K562 (cell line): Measurements from ENCODE around the gene PSMC1. TPM values are rescaled to one million over a fixed set of nuclear protein-coding genes. Genes with fewer than 3 reads are reported as not detected.

ENCODE experiments used
- ATAC-seq: fragments of 200-7000 bp; cut with Tn5 transposase; 3 replicates; pipeline ENCODE4 v1.9.1; 2020; ENCODE audit warnings: moderate library complexity
- Bru-seq: library from RNA; stranded (reverse); fragments of 400-500 nt; gene quantifications from one replicate; lab custom pipeline; 2021; lab: Mats Ljungman, UMichigan
- BruChase-seq, 2 experiments: library from RNA; stranded (reverse); fragments of 400-500 nt; gene quantifications; one replicate each; lab custom pipeline; 2021; lab: Mats Ljungman, UMichigan
- BruUV-seq: library from RNA; stranded (reverse); fragments of 400-500 nt; replicated peaks from 2 replicates; lab custom pipeline; 2021; lab: Mats Ljungman, UMichigan
- CTCF ChIA-PET: fragments of 300-600 bp; formaldehyde crosslinking; extraction: SDS; loops from one replicate; lab custom pipeline; 2021; ENCODE audit warnings: low intra/inter-chr PET ratio; lab: Yijun Ruan, JAX
- POLR2A ChIA-PET: fragments of 300-600, 350-650 bp; sonication (Branson Sonifier 250); formaldehyde crosslinking; extraction: SDS; loops from one replicate; lab custom pipeline; 2021; ENCODE audit warnings: antibody characterized with exemption, inconsistent platforms; lab: Yijun Ruan, JAX
- DNase-seq, 4 experiments: peaks; one replicate each; pipeline versions ENCODE4 v3.0.0 to v3.0.0-alpha.2; 2011 to 2018; ENCODE audit warnings: low spot score in 3 of 4, mixed read lengths in 3 of 4; ENCODE audit errors: extremely low read depth in 1 of 4
- FAIRE-seq: peaks from 2 replicates; lab custom pipeline; 2011; peaks lifted over from hg19 to GRCh38; lab: Jason Lieb, UNC
- H2AFZ ChIP-seq: 2 replicates; pipeline ENCODE4 v1.6.0; 2011; ENCODE audit warnings: low read depth, low read length, control low read depth, inconsistent platforms
- H3K27ac ChIP-seq: fragments of 200-600 bp; 3 replicates; pipeline ENCODE4 v1.8.0; 2011; ENCODE audit warnings: low read depth, mild to moderate bottlenecking, control low read depth, inconsistent platforms, low read length, moderate library complexity, mixed read lengths; ENCODE audit errors: extremely low read depth
- H3K27me3 ChIP-seq, 2 experiments: fragments of 300-600 bp in 1 of 2; 2 replicates in 1 of 2; 3 replicates in 1 of 2; pipeline versions ENCODE4 v1.6.0 to v1.8.0; 2011; ENCODE audit warnings: inconsistent platforms in 2 of 2, low read length in 2 of 2, mild to moderate bottlenecking in 1 of 2, mixed read lengths in 1 of 2, moderate library complexity in 1 of 2; ENCODE audit not compliant: control insufficient read depth in 2 of 2, insufficient read depth in 2 of 2
- H3K36me3 ChIP-seq: fragments of 300-600 bp; 3 replicates; pipeline ENCODE4 v1.8.0; 2011; ENCODE audit warnings: mild to moderate bottlenecking, low read length, inconsistent platforms; ENCODE audit not compliant: control insufficient read depth, insufficient read depth
- H3K4me1 ChIP-seq, 2 experiments: fragments of 200-600 bp in 1 of 2; replicated peaks in 1 of 2; 2 replicates in 1 of 2; 3 replicates in 1 of 2; pipeline versions ENCODE4 v1.5.1 to v1.8.0; 2011; ENCODE audit warnings: inconsistent platforms in 2 of 2, low read length in 2 of 2, mild to moderate bottlenecking in 1 of 2, mixed read lengths in 1 of 2, moderate library complexity in 1 of 2; ENCODE audit not compliant: control insufficient read depth in 2 of 2, insufficient read depth in 2 of 2
- H3K4me2 ChIP-seq: 2 replicates; pipeline ENCODE4 v1.6.1; 2011; ENCODE audit warnings: low read length, control low read depth, inconsistent platforms, mixed read lengths; ENCODE audit not compliant: insufficient read depth
- H3K4me3 ChIP-seq: fragments of 200-600 bp; sonication (generic), shearing (Covaris generic); 2 replicates; pipeline ENCODE4 v1.5.1; 2016; ENCODE audit warnings: control low read depth, inconsistent platforms
- H3K79me2 ChIP-seq: fragments of 200-600 bp; 3 replicates; pipeline ENCODE4 v1.8.0; 2011; ENCODE audit warnings: low read length, inconsistent platforms; ENCODE audit not compliant: control insufficient read depth, insufficient read depth
- H3K9ac ChIP-seq, 2 experiments: 2 replicates each; pipeline versions ENCODE4 v1.6.0 to v1.6.1; 2011; ENCODE audit warnings: low read depth in 2 of 2, low read length in 2 of 2, control low read depth in 1 of 2, inconsistent platforms in 1 of 2, mild to moderate bottlenecking in 1 of 2, mixed read lengths in 1 of 2; ENCODE audit not compliant: insufficient read depth in 1 of 2
- H3K9me1 ChIP-seq: one replicate; pipeline ENCODE4 v1.6.0; 2011; ENCODE audit warnings: inconsistent platforms, mild to moderate bottlenecking, low read length, moderate library complexity; ENCODE audit not compliant: control insufficient read depth, insufficient read depth
- H3K9me3 ChIP-seq: replicated peaks from 2 replicates; pipeline ENCODE4 v1.5.1; 2011; ENCODE audit warnings: low read depth, low read length, inconsistent platforms; ENCODE audit not compliant: control insufficient read depth, insufficient read depth
- H4K20me1 ChIP-seq: replicated peaks from 2 replicates; pipeline ENCODE4 v1.6.1; 2011; ENCODE audit warnings: low read length, inconsistent platforms, mixed read lengths; ENCODE audit not compliant: control insufficient read depth, insufficient read depth
- BCL6 ChIP-seq: fragments of 250-450 bp; sonication (Bioruptor Pico); IDR thresholded peaks from 2 replicates; pipeline ENCODE4 v1.4.0; 2020
- CBX2 ChIP-seq: fragments of 200-600 bp; sonication (generic); IDR thresholded peaks from one replicate; pipeline ENCODE4 v1.6.1; 2012; ENCODE audit warnings: mild to moderate bottlenecking, low read length, inconsistent platforms; ENCODE audit not compliant: insufficient read depth, poor library complexity, severe bottlenecking
- CXXC5 ChIP-seq: fragments of 250-450 bp; sonication (Bioruptor Pico); IDR thresholded peaks from 2 replicates; pipeline ENCODE4 v1.8.0; 2022; ENCODE audit warnings: inconsistent platforms, mild to moderate bottlenecking, moderate library complexity
- HINFP ChIP-seq: fragments of 450-650 bp; conservative IDR thresholded peaks from 2 replicates; pipeline ENCODE4 v1.6.1; 2016; ENCODE audit warnings: missing genetic modification characterization, low read depth, mild to moderate bottlenecking, control low read depth, missing compliant biosample characterization
- NEUROD1 ChIP-seq: fragments of 150-350 bp; IDR thresholded peaks from 2 replicates; pipeline ENCODE4 v1.6.1; 2014; ENCODE audit warnings: borderline replicate concordance, low read length, low read depth; ENCODE audit not compliant: partially characterized antibody
- POLR3G ChIP-seq: IDR thresholded peaks from 2 replicates; pipeline ENCODE4 v1.6.1; 2011; ENCODE audit not compliant: insufficient read length, insufficient replicate concordance; ENCODE audit errors: extremely low read depth
- ZBTB12 ChIP-seq: fragments of 250-450 bp; sonication (Bioruptor Pico); IDR thresholded peaks from 2 replicates; pipeline ENCODE4 v1.4.0; 2020
- ZNF780A ChIP-seq: fragments of 250-450 bp; sonication (Bioruptor Pico); IDR thresholded peaks from 2 replicates; pipeline ENCODE4 v1.5.0; 2021; ENCODE audit warnings: mild to moderate bottlenecking
- WGBS: fragments of 100-300 bp; shearing (Covaris generic); methylation state at CpG from one replicate; pipeline ENCODE4 v1.1.6; 2016; ENCODE audit warnings: low coverage, mixed read lengths; ENCODE audit not compliant: insufficient coverage; ENCODE audit errors: missing lambda C conversion rate; 5-methylcytosine and 5-hydroxymethylcytosine counted together
- in situ Hi-C: fragments of 300-500 bp; cut with MboI; formaldehyde crosslinking; loops from 4 replicates; pipeline ENCODE4 v1.15.0; 2018; ENCODE audit warnings: inconsistent platforms, mixed read lengths
- intact Hi-C: fragments of 100-400 bp; cut with micrococcal nuclease; formaldehyde crosslinking; loops from 2 replicates; pipeline ENCODE4 v1.14.2; 2022
- long read RNA-seq, 3 experiments: library from polyadenylated mRNA in 2 of 3; library from RNA in 1 of 3; unstranded in 2 of 3; stranded (forward) in 1 of 3; transcript quantifications; one replicate each; pipeline ENCODE4 v2.0.0, GENCODE V29; 2019 to 2022
- polyA minus RNA-seq, 3 experiments: library from RNA; depleted of rRNA, polyadenylated mRNA; stranded (reverse); fragments of >200 nt; gene quantifications; 2 replicates each; pipeline ENCODE4 v1.2.3, GENCODE V29; 2011
- polyA plus RNA-seq, 8 experiments: library from polyadenylated mRNA; depleted of rRNA in 4 of 8; stranded (reverse) in 5 of 8; unstranded in 3 of 8; fragments of >200 nt; fragmentation: Nextera tagmentation in 2 of 8; fragmentation: Illumina TruSeq in 1 of 8; extraction: Ambion mirVana in 2 of 8; extraction: Trizol in 1 of 8; gene quantifications; 2 replicates each; pipeline versions ENCODE4 v1.2.1 to v1.2.3, GENCODE V29; 2011 to 2014; ENCODE audit warnings: inconsistent platforms in 1 of 8, missing spikeins in 1 of 8
- total RNA-seq, 7 experiments: library from RNA; depleted of rRNA in 6 of 7; stranded (reverse); fragments of >200 nt in 6 of 7; fragmentation: Illumina TruSeq in 2 of 7; extraction: Trizol in 2 of 7; gene quantifications; 2 replicates each; pipeline versions ENCODE4 v1.2.1 to v1.2.3, GENCODE V29; 2011 to 2021; ENCODE audit warnings: low replicate concordance in 1 of 7
- TF ChIP-seq, protein P1 (sequence below): IDR thresholded peaks from 2 replicates; pipeline ENCODE4 v1.6.1; 2014; ENCODE audit warnings: antibody characterized with exemption
- TF ChIP-seq, protein P2 (sequence below): fragments of 250-450 bp; sonication (Bioruptor Pico); IDR thresholded peaks from 2 replicates; pipeline ENCODE4 v1.8.0; 2022; ENCODE audit warnings: moderate library complexity, mild to moderate bottlenecking, inconsistent platforms

Gene PSMC1
- total RNA-seq (2011; cell fraction: chromatin; rRNA removed; ENCODE audit: low replicate concordance), result 27.4 and 39.6 TPM in 2 replicates
- 16.8 and 21.6 TPM in 2 replicates for total RNA-seq (2011; cell fraction: nucleolus; rRNA removed)
- total RNA-seq (2011; cell fraction: nucleoplasm; rRNA removed), result 20.5 and 22.8 TPM in 2 replicates
- 112 and 145 TPM in 2 replicates for total RNA-seq (2014; rRNA removed)
- 235 and 276 TPM in 2 replicates for total RNA-seq (2014; rRNA removed; fragmentation: Illumina TruSeq; extraction: Trizol)
- 237 and 264 TPM in 2 replicates for total RNA-seq (2015; rRNA removed; fragmentation: Illumina TruSeq; extraction: Trizol)
- total RNA-seq (2021), result 81.3 and 87.8 TPM in 2 replicates
- polyA plus RNA-seq (2011; rRNA removed), result 82.3 and 163 TPM in 2 replicates
- 27.7 and 52.1 TPM in 2 replicates for polyA plus RNA-seq (2011; cell fraction: cytosol; rRNA removed)
- polyA plus RNA-seq (2011; cell fraction: nucleus; rRNA removed), result 24.0 and 42.1 TPM in 2 replicates
- polyA plus RNA-seq (2012), result 105 and 107 TPM in 2 replicates
- 228 and 229 TPM in 2 replicates for polyA plus RNA-seq (2014; fragmentation: Illumina TruSeq; extraction: Trizol)
- 100 to 1,000 TPM; 165 to 276 TPM for polyA plus RNA-seq (2014; fragmentation: Nextera tagmentation; extraction: Ambion mirVana)
- 136 and 163 TPM in 2 replicates for polyA plus RNA-seq (2014; rRNA removed)
- polyA minus RNA-seq (2011; rRNA and poly(A)+ RNA removed), result 103 and 123 TPM in 2 replicates
- polyA minus RNA-seq (2011; cell fraction: cytosol; rRNA and poly(A)+ RNA removed), result 34.1 and 36.4 TPM in 2 replicates
- 13.6 and 33.5 TPM in 2 replicates for polyA minus RNA-seq (2011; cell fraction: nucleus; rRNA and poly(A)+ RNA removed)
- Bru-seq, nascent RNA, result percentile 85 among the genes with signal in this experiment
- BruChase-seq, experiment 1, labeled RNA remaining after a 2-hour chase, result percentile 84 among the genes with signal in this experiment
- percentile 87 among the genes with signal in this experiment for BruChase-seq, experiment 2, labeled RNA remaining after a 6-hour chase
- long read RNA-seq, experiment 1, full-length matches to known transcripts, result 424 of 499 reads
- long read RNA-seq, experiment 1, partial matches to known transcripts, result 54 of 499 reads
- long read RNA-seq, experiment 1, other reads (novel, unspliced or antisense), result 21 of 499 reads
- long read RNA-seq, experiment 2, full-length matches to known transcripts, result 54 of 159 reads
- long read RNA-seq, experiment 2, partial matches to known transcripts, result 81 of 159 reads
- long read RNA-seq, experiment 2, other reads (novel, unspliced or antisense), result 24 of 159 reads
- long read RNA-seq, experiment 3, full-length matches to known transcripts, result 198 of 231 reads
- long read RNA-seq, experiment 3, partial matches to known transcripts, result 31 of 231 reads
- long read RNA-seq, experiment 3, other reads (novel, unspliced or antisense), result 2 of 231 reads

DNA sequence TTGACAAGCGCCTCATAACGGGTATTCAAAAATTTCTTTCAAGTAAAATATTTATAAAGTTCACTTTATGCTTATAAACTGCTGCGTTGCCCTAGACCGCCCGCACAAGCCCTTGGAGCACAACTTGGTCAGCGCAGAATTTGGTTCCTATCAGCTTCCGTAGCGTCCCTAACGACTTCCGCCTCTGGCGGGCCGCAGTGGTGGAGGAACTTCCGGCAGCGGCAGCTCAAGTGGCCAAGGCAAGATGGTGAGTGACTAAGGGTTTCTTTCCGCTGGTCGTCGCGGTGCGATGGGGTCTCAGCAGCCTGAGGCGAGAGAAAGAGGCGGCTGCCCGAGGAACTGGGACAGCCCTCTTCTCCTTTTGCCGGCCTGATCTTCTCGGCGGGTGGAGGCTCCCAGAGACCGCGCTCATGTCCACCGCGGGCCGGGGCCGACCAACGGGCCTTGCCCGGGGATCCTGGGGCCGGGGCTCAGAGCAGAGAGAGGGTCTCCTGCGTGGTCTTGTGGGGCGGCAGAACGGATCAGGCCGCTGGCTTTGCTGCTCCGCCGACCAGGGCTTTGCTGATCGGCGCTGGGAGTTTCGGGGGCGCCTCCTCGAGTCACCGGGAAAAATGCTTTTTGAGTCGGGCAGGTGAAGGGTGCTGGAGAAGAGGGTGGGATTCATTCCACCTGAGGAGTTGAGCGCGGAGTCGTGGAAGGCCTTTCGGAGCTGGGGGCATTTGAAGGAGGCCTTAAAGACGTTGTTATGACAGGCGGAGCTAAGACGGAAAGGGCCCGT is at the start of gene PSMC1:
Gene PSMC1, plus strand, starts transcription at position 200 of the 778 bp plus-strand sequence. Its CDS starts 45 bp downstream, at position 245.
- Histone ChIP-seq H3K9ac (peak within 1 kb of the TSS; percentile 92 to 93), H3K4me1 (peaks cover 0 to 3% of the 10 kb centered on the region in 2 experiments; a peak in 2 of 5 replicates), H3K4me2 (peak within 1 kb of the TSS; percentile 85), H2AFZ (peak within 1 kb of the TSS; percentile 77), H3K9me3 (no peaks in the 10 kb centered on the region; the same call in 1 of the 2 replicates), H3K79me2 (peaks cover 32% of the 10 kb centered on the region), H3K9me1 (no peaks in the 10 kb centered on the region), H3K36me3 (peaks cover 33% of the 10 kb centered on the region; the same call in 2 of the 3 replicates), H3K4me3 (peak within 1 kb of the TSS; percentile 97), H4K20me1 (no peaks in the 10 kb centered on the region), H3K27me3 (peaks cover 0 to 5% of the 10 kb centered on the region in 2 experiments; a peak in 1 of 5 replicates), H3K27ac (peak within 1 kb of the TSS; percentile 89)
- peak; percentile 76 to 92 (median 80) for DNase-seq
- ChIA-PET CTCF (no interaction called here), POLR2A (interaction anchor here (0.6 to 4.4 kb wide), 8 partner anchors 11 to 857 kb away, joined by 3 to 35 read pairs (median 4); partner anchors contain the start of gene DGLUCY)
- FAIRE-seq, result peak; percentile 92
- in situ Hi-C loops, result no loop called here
- ATAC-seq, result peak; percentile 97
- WGBS, result under 1% methylated on average over 32 of the region's 55 CpGs
- intact Hi-C loops, result no loop called here
- TSS peak; percentile 61 for BruUV-seq
- peak; percentile 84 for TF ChIP-seq CXXC5 (CRISPR knock-in tag)
- TF ChIP-seq, protein P1, sequence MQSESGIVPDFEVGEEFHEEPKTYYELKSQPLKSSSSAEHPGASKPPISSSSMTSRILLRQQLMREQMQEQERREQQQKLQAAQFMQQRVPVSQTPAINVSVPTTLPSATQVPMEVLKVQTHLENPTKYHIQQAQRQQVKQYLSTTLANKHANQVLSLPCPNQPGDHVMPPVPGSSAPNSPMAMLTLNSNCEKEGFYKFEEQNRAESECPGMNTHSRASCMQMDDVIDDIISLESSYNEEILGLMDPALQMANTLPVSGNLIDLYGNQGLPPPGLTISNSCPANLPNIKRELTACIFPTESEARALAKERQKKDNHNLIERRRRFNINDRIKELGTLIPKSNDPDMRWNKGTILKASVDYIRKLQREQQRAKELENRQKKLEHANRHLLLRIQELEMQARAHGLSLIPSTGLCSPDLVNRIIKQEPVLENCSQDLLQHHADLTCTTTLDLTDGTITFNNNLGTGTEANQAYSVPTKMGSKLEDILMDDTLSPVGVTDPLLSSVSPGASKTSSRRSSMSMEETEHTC, result no peak
- TF ChIP-seq, protein P2, sequence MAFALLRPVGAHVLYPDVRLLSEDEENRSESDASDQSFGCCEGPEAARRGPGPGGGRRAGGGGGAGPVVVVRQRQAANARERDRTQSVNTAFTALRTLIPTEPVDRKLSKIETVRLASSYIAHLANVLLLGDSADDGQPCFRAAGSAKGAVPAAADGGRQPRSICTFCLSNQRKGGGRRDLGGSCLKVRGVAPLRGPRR (CRISPR knock-in tag), result no peak
- no peak for TF ChIP-seq HINFP (tag)
- TF ChIP-seq ZBTB12 (CRISPR knock-in tag), result no peak
- TF ChIP-seq NEUROD1, result no peak
- TF ChIP-seq CBX2, result no peak
- no peak for TF ChIP-seq BCL6 (CRISPR knock-in tag)
- no peak for TF ChIP-seq ZNF780A (CRISPR knock-in tag)
- TF ChIP-seq POLR3G, result no peak
